HL-60 (cell line): Measurements from ENCODE around the gene FAM151A.

ENCODE experiments used
- DNase-seq, 2 experiments: peaks; one replicate each; pipeline ENCODE4 v3.0.0-alpha.2; 2010 to 2020; ENCODE audit warnings: low read depth in 1 of 2, low spot score in 1 of 2
- H3K27ac ChIP-seq: fragments of 250-450 bp; sonication (Bioruptor Pico); replicated peaks from 2 replicates; pipeline ENCODE4 v1.5.1; 2020; ENCODE audit warnings: mild to moderate bottlenecking, moderate library complexity
- H3K27me3 ChIP-seq: fragments of 250-450 bp; sonication (Bioruptor Pico); 2 replicates; pipeline ENCODE4 v1.5.1; 2021; ENCODE audit warnings: mild to moderate bottlenecking, moderate library complexity; ENCODE audit not compliant: insufficient read depth, poor library complexity, severe bottlenecking
- H3K4me3 ChIP-seq: replicated peaks from 2 replicates; pipeline ENCODE4 v1.5.1; 2011; ENCODE audit warnings: mild to moderate bottlenecking, control low read depth, low read length; ENCODE audit not compliant: insufficient read depth
- CTCF ChIP-seq: IDR thresholded peaks from one replicate; pipeline ENCODE4 v1.5.1; 2011; ENCODE audit warnings: low read length, control low read depth, inconsistent platforms; ENCODE audit not compliant: insufficient read depth
- GABPA ChIP-seq: IDR thresholded peaks from 2 replicates; pipeline ENCODE4 v1.6.1; 2012; ENCODE audit warnings: low read depth
- POLR2AphosphoS5 ChIP-seq: IDR thresholded peaks from 2 replicates; pipeline ENCODE4 v1.6.1; 2012; ENCODE audit warnings: low read depth
- REST ChIP-seq: IDR thresholded peaks from 2 replicates; pipeline ENCODE4 v1.6.1; 2012; ENCODE audit warnings: low read depth; ENCODE audit not compliant: insufficient replicate concordance
- SPI1 ChIP-seq: IDR thresholded peaks from 2 replicates; pipeline ENCODE4 v1.6.1; 2012; ENCODE audit warnings: low read depth, mild to moderate bottlenecking, borderline replicate concordance

Gene FAM151A

GRCh38 chr1:54599211-54599823 lies 24.0 kb downstream of the FAM151A start:
- TF ChIP-seq SPI1 (no peak), REST (no peak), GABPA (no peak), CTCF (no peak), POLR2AphosphoS5 (no peak)
- no peaks in the 10 kb centered on the region for H3K27me3 ChIP-seq

DNA sequence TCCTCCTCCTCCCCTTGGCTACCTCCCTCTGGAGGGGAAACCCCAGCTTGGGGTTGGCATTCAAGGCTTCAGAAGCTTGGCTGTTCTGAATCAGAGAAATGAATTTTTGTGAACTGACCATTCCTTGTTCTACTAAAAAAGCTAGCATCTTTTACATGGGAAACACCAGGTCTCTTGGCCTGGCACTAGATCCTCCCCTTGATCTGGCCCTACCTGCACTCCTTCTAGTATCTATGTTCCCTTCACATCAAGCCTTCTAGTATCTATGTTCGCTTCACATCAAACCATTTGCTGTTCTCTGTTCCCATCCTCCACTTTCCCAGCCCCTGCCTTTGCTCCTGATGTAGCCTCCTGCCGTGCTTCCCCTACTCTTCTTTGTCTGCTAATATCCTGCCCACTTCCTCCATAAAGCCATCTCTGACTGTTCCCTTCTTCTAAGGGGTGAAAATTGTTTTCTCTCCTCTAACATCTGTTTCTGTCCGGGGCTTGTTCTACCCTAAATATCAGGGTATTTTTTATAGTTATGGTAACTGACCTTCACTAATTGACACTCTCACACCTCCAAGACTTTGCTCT lies 25.8 kb downstream of the FAM151A start:
- TF ChIP-seq CTCF (no peak), REST (no peak), SPI1 (no peak), GABPA (no peak), POLR2AphosphoS5 (no peak)
- DNase-seq: no peak
- H3K4me3 ChIP-seq: no peak overlapping the region
- no peak overlapping the region for H3K27ac ChIP-seq
- no peaks in the 10 kb centered on the region for H3K27me3 ChIP-seq

More at GRCh38 chr1:54599211-54599823, 24.0 kb downstream of the FAM151A start:
- no peak for DNase-seq
- no peak overlapping the region for H3K27ac ChIP-seq
- no peak overlapping the region for H3K4me3 ChIP-seq

DNA sequence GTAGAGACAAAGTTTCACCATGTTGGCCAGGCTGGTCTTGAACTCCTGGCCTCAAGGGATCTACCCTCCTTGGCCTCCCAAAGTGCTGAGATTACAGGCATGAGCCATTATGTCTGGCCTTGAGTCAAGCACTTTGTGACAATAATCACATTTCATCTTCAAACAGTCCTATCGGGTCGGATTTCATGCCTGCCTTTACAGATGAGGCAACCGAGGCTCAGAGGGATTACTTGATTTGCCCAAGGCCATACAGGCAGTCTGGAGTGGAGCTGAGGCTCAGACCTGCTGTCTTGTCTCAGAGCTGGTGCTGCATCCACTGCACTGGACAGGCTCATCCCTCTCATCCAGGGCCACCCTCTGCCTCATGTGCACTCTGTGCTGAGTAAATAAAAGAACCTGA lies 26.6 kb downstream of the FAM151A start:
- no peak for DNase-seq
- Histone ChIP-seq H3K27ac (no peak overlapping the region), H3K4me3 (no peak overlapping the region), H3K27me3 (no peaks in the 10 kb centered on the region)
- no peak for TF ChIP-seq REST
- no peak for TF ChIP-seq GABPA
- no peak for TF ChIP-seq POLR2AphosphoS5
- TF ChIP-seq SPI1: no peak
